AG04450 (cell line): ENCODE results near the gene TOR1A. TPM values are rescaled to one million over a fixed set of nuclear protein-coding genes. Genes with fewer than 3 reads are reported as not detected.

Source experiments
- CTCF ChIA-PET: fragments of 300-600, 350-600 bp; formaldehyde crosslinking; extraction: SDS; loops from one replicate; lab custom pipeline; 2022; ENCODE audit warnings: antibody characterized with exemption, inconsistent platforms; lab: Charles Lee
- POLR2A ChIA-PET: fragments of 350-600 bp; formaldehyde crosslinking; extraction: SDS; loops from one replicate; lab custom pipeline; 2021; ENCODE audit warnings: antibody characterized with exemption, inconsistent platforms; lab: Yijun Ruan, JAX
- DNase-seq: peaks from one replicate; pipeline ENCODE4 v3.0.0-alpha.2; 2011; ENCODE audit warnings: low read depth, low spot score
- H3K27ac ChIP-seq: one replicate; pipeline ENCODE4 v1.5.1; 2012; ENCODE audit warnings: low read depth, low read length, control low read depth
- H3K27me3 ChIP-seq: one replicate; pipeline ENCODE4 v1.6.0; 2012; ENCODE audit warnings: low read length; ENCODE audit not compliant: control insufficient read depth, insufficient read depth
- H3K4me3 ChIP-seq: 2 replicates; pipeline ENCODE4 v1.5.1; 2011; ENCODE audit warnings: mild to moderate bottlenecking, low read depth, low read length, control low read depth
- H3K9me3 ChIP-seq: 2 replicates; pipeline ENCODE4 v1.5.1; 2012; ENCODE audit warnings: low read length; ENCODE audit not compliant: control insufficient read depth, insufficient read depth
- polyA plus RNA-seq: library from polyadenylated mRNA; depleted of rRNA; stranded (reverse); fragments of >200 nt; gene quantifications from 2 replicates; pipeline ENCODE4 v1.2.3, GENCODE V29; 2011
- TF ChIP-seq, protein P1 (sequence below): IDR thresholded peaks from 2 replicates; pipeline ENCODE4 v1.5.1; 2011; ENCODE audit warnings: low read depth, low read length, control low read depth, inconsistent platforms

Gene TOR1A
- polyA plus RNA-seq, 1 experiment, result 78.5 TPM

DNA sequence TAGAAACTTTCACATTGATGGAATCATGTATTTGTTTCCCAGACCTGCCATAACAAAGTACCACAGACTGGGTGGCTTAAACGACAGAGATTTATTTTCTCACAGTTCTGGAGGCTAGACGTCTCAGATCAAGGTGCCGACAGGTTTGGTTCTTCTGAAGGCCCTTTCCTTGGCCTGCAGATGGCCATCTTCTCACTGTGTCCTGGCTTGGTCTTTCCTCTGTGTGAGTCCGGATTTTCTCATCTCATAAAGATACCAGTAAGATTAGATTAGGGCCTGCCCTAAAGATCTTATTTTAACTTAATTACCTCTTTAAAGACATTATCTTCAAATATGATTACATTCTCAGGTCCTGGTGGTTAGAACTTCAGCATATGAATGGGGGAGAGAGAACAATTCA, 17.1 kb upstream of the TOR1A start:
- ChIA-PET CTCF (no interaction called here), POLR2A (no interaction called here)
- Histone ChIP-seq H3K27ac (no peak overlapping the region), H3K9me3 (no peaks in the 10 kb centered on the region), H3K4me3 (no peak overlapping the region), H3K27me3 (no peaks in the 10 kb centered on the region)
- no peak for DNase-seq
- TF ChIP-seq, protein P1, sequence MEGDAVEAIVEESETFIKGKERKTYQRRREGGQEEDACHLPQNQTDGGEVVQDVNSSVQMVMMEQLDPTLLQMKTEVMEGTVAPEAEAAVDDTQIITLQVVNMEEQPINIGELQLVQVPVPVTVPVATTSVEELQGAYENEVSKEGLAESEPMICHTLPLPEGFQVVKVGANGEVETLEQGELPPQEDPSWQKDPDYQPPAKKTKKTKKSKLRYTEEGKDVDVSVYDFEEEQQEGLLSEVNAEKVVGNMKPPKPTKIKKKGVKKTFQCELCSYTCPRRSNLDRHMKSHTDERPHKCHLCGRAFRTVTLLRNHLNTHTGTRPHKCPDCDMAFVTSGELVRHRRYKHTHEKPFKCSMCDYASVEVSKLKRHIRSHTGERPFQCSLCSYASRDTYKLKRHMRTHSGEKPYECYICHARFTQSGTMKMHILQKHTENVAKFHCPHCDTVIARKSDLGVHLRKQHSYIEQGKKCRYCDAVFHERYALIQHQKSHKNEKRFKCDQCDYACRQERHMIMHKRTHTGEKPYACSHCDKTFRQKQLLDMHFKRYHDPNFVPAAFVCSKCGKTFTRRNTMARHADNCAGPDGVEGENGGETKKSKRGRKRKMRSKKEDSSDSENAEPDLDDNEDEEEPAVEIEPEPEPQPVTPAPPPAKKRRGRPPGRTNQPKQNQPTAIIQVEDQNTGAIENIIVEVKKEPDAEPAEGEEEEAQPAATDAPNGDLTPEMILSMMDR, result no peak

DNA sequence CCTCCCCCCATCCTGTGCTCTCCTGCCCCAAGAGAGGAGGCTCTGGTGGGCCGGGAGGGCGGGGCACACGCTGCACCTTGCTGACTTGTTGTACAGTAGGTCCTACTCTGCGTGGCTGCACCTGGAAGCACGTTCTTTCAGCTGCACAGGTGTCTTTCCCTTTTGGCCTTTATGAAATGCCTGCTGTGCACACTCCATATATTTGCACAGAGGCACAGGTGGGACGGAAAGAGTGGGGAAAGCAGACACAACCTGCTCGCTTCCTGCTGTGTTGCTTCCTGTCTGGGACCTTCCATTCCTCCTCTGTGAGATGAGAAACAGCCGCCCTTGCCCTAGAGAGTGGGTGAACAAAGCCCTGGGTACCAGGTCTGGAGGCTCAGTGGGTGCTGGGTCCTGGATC, 16.1 kb upstream of the TOR1A start:
- H3K27me3 ChIP-seq, result no peaks in the 10 kb centered on the region
- H3K9me3 ChIP-seq, result no peaks in the 10 kb centered on the region; the same call in 1 of the 2 replicates
- no peak overlapping the region for H3K27ac ChIP-seq
- H3K4me3 ChIP-seq, result no peak overlapping the region
- POLR2A ChIA-PET, result no interaction called here
- TF ChIP-seq, protein P1, result no peak
- CTCF ChIA-PET, result no interaction called here
- DNase-seq, result no peak

- Histone ChIP-seq H3K9me3 (no peaks in the 10 kb centered on the region; the same call in 1 of the 2 replicates), H3K4me3 (no peak overlapping the region), H3K27me3 (no peaks in the 10 kb centered on the region), H3K27ac (peak overlapping the region; percentile 52)
- POLR2A ChIA-PET, result interaction anchor here (1.0 kb wide), 1 partner anchor 25 kb away, joined by 4 read pairs; no protein-coding TSS in a partner anchor
- TF ChIP-seq, protein P1, result no peak
- no peak for DNase-seq
- CTCF ChIA-PET, result interaction anchor here (0.5 to 0.7 kb wide), 2 partner anchors 46 to 226 kb away, joined by 3 read pairs; no protein-coding TSS in a partner anchor
Measured at GRCh38 chr9:129839324-129840023, 15.5 kb upstream of the TOR1A start.

GRCh38 chr9:129838707-129839259, 14.8 kb upstream of the TOR1A start:
- ChIA-PET POLR2A (interaction anchor here (1.0 kb wide), 1 partner anchor 26 kb away, joined by 4 read pairs; no protein-coding TSS in a partner anchor), CTCF (interaction anchor here (0.5 to 0.7 kb wide), 2 partner anchors 46 to 227 kb away, joined by 3 read pairs; no protein-coding TSS in a partner anchor)
- Histone ChIP-seq H3K27me3 (no peaks in the 10 kb centered on the region), H3K27ac (peak overlapping the region; percentile 52), H3K4me3 (no peak overlapping the region), H3K9me3 (no peaks in the 10 kb centered on the region; the same call in 1 of the 2 replicates)
- TF ChIP-seq, protein P1, result 0 out of 2 replicates have a peak, but pooled peaks have one; percentile 8
- DNase-seq, result peak; percentile 50
